GM18873 (cell line): ENCODE results near the gene DNAI2.

Experiments used
- ATAC-seq: cut with Tn5 transposase; IDR thresholded peaks from one replicate; pipeline ENCODE4 v1.9.1; 2021; ENCODE audit warnings: mild to moderate bottlenecking, moderate library complexity, moderate number of reproducible peaks; ENCODE audit not compliant: unreplicated experiment, low FRiP score

The DNAI2 gene

DNA sequence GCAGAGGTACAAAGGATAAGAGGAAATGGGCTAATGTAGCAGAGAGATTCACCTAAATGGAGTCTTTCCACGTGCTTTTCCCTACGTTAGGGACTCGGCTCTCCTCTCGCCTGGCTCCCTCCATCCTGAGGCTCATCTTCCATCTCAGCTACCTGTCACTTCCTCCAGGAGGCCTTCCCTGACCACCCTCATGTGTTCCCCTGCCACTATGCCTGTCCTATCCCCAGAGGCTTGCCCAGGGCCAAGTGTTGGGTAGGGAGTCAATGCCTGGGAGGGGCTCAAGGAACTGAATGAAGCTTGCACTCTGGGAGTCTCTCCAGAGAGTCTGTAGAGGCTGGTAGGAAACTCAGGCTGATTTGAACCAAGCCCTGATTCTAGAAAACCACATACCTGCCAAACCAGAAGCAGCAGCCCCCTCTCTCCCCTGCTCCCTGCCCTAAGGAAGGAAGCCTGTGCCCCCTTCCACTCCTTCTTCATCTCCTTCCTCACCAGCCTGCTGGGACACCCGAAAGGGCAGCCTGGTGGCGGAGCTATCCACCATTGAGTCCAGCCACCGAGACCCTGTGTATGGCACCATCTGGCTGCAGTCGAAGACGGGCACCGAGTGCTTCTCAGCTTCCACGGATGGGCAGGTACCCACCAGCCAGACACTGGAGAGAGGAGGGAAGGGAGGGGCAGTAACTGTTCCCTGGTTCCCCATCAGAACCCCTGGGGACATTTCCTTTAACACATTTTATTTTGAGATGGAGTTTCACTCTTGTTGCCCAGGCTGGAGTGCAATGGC lies 25.4 kb downstream of the DNAI2 start:
- ATAC-seq = no peak

DNA sequence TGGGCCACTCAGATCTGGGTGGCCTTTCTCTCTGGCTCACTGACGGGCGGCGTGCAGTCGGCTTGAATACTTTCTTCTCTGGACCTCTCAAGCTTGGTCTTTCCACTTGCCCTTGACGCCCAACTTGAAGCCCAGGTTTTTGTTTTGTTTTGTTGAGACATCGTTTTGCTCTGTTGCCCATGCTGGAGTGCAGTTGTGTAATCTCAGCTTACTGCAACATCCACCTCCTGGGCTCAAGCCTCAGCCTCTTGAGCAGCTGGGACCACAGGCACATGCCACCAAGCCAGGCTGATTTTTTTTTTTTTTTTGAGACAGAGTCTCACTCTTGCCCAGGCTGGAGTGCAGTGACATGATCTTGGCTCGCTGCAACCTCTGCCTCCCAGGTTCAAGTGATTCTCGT lies 29.3 kb downstream of the DNAI2 start:
- ATAC-seq = no peak

DNA sequence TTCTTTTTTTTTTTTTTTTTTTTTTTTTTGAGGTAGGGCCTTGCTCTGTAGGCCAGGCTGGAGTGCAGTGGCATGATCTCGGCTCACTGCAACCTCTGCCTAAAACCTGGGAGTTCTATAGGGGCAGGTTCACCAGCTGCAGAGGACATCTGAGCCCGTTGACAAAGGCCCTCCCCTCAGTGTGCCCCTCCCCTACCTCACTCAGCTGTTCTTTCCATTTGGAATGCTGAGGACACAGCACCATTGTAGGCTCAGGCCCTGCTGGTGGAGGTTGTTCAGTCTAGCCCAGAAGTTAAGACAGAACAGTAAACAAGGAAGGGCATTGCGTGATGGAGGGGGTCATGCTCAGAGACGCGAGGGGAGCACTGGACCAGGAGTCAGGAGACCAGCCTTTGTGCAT lies 30.1 kb downstream of the DNAI2 start:
- no peak for ATAC-seq

DNA sequence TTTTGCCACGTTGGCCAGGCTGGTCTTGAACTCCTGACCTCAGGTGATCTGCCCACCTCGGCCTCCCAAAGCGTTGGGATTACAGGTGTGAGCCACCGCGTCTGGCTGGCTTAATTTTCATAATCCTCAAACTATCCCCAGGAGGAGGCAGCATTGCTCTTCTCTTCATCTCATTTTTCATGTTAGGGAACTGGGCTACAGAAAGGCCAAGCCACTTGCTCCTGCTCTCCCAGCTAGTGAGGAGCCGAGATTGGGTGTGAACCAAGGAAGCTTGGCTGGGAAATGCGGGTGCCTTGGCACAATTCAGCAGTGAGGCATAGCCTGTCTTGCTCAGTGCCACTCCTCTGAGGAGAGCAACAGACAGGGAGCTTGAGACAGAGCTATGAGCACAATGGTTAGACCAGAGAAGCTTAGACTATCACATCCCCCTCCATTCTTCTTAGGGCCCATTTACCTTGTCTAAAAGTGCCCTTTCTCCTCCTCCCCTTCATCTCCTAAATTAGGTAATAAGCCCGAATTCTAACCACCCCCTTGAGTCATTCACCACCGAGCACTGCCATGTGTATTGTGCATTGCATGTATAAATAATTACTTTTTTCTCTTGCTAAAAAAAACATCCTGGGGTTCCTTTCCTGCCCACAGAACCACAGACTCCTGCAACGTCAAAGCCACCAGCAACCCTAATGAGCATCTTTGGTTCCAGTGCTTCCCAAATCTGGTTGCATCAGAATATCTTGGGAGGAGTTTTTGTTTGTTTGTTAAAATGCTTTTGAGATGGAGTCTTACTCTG lies 32.0 kb downstream of the DNAI2 start:
- no peak for ATAC-seq

DNA sequence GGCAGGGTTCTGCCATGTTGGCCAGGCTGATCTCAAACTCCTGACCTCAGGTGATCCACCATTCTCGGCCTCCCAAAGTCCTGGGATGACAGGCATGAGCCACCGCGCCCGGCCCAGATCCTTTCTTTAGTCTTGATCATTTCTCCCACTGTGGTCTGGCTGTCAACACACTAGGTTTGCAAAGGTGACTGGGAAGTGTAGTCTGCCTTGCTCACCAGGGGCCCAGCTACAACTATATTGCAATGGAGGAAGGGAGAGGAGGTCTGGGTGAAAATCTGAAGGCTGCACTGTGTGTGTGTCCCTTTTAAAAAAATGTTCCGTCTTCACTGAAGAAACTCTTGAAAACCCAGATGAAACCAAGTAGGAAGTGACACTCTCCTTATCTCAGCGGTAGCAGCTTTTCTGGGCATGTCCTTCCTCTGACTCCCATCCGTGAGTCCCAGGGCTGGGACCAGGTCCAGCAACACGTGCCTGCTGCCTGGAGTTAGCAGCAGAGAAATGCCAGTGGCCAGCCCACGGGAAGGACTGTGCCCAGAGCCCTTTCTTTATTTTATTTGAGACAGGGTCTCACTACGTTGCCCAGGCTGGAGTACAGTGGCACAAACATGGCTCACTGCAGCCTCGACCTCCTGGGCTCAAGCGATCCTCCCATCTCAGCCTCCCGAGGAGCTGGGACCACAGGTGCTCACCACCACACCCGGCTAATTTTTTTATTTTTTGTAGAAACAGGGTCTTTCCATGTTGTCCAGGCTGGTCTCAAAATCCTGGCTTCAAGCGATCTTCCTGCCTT lies 34.1 kb downstream of the DNAI2 start:
- no peak for ATAC-seq

DNA sequence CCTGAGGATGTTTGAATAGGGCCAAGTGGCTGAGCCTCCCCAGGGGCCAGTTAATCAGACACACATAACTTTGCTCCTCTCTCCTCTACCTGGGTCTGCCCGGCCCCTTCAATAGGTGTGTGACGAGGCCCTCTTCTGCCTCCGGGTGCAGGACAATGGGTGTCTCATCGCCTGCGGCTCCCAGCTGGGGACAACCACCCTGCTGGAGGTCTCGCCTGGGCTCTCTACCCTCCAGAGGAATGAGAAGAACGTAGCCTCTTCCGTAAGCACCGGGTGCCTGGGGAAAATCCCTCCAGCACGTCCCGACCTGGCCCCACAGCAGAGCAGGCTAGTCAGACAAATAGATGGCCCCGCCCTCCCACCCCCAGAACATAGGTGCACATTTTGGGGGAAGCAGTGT lies 35.9 kb downstream of the DNAI2 start:
- no peak for ATAC-seq

DNA sequence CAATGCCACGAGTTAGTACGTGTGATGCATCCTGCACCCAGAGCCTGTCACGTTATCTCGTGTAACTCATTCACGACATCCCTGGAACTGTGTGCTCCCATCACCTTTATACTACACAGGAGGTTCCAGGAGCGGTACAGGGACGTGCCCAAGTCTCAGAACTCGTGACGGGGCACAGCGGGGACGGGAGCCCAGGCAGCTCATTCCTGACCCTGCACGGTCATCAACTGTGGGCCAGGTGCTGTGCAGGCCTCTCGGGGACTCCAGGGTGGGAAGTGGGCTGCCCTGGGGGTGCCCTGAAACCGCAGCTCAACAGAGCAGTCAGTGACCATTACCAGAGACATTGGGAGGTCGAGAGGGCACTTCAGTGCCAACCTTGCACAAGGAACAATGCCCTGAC lies 40.8 kb downstream of the DNAI2 start:
- ATAC-seq = no peak

DNA sequence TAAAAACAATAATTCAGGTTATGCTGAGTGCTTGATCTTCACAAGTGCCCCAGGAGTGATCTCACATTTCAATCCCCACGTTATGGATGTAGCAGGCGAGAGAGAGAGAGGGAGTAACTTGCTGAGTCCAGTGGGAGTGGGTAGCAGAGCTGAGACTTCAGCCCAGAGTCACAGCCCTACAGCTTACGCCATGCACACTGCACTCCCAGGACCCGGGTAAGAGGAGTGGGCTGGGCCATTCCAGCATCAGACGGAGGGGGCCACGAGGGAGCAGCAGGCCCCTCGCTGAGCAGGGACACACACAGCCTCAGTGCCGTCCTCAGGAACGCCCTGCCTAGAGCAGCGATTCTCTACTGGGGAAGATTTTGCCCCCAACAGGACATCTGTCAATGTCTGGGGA lies 42.2 kb downstream of the DNAI2 start:
- ATAC-seq = no peak

DNA sequence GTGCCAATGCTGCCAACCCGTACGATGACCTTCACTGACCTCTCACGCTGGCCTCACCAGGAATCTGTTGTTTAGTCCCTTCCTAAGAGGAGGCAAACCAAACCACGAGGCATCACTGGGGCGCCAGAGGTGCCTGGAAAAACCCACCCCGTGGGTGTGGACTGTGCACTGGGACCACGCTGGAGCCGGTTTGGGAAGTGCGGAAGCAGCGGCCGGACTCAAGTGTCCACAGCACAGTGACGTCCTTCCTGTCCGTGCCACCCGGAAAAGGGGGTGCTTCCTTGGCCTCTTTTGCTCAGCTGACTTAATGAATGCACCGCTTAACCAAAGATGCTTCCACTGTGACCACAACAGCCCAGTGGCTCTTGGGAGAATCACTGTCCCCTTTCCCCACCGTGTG lies 43.0 kb downstream of the DNAI2 start:
- ATAC-seq = no peak

DNA sequence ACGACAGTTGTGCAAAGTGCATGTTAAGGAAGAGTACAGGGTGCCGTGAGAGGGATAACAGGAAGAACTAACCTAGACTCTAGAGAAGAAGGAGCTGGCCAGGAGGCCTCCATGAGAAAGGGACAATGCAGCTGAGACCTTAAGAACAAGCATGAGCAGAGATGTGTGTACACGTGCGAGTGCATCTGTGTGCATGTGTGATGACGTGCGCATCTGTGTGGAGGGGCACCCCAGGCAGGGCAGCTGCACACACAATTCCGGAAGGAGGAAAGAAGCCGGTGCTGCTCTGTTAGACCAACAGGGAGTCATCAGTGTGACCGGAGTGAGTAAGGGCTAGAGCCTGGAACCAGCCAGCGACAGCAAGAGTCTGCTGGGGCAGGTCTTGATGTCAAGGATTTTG lies 44.4 kb downstream of the DNAI2 start:
- no peak for ATAC-seq

DNA sequence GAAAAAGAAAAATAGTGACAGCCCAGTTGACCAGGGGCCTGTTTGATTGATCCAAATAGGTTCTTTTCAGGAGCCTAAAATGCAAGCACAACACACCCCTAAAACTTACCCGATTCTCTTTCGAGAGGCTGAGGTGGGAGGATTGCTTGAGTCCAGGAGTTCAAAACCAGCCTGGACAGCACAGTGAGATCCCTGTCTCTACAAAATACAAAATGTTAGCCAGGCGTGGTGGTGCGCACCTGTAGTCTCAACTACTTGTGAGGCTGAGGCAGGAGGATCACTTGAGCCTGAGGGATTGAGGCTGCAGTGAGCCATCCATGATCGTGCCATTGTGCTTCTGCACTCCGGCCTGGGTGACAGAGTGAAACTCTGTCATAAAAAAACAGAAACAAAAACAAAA lies 50.5 kb downstream of the DNAI2 start:
- no peak for ATAC-seq

DNA sequence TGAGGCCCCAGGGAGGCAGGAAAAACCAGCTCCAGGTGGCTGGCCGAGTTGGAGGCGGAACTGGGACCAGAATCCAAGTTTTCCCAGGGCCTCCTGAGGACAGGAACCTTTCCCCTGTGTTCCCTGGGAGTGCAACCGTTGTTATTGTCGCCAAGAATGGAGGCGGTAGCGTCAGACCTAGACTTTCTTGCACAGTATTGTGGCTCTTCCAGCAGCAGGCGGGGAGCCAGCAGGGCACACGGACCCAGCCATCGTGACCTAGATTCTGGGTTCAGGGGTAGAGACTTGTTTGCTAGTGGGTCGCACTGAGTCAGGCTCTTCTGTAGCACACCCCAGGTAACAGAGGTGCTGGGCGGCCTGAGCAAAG lies 51.3 kb downstream of the DNAI2 start:
- ATAC-seq = no peak

DNA sequence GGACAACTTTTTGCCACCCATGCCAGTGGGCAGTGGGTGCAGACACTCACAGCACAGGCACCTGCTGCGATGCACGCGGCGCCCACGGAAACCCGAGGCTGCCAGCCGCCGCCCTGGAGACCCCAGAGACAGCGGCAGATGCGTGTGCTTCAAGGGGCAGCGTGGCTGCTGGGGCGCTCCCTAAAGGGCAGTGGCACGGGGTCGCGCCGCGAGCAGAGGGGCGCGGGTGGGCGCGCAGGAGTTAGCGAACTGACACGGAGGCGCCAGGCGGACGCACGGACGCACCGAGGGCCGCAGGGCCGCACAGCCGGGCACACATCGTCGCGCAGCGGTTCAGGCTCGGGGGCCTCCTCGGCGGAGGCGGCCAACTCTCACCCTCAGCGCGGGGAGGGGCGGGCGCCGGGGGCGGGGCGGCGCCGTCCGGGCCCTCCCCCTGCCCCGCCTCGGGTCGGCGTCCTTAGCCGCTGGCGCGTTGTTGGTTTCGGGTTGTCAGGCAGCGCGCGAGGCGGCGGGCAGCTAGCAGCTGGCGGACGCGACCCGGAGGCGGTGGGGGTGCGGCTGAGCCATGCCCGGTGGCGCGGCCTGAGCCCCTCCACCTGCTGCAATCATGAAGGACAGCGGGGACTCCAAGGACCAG lies 51.8 kb downstream of the DNAI2 start, which contains the start of gene KIF19:
TSS of gene KIF19 (plus strand) at position 484 of the 637 bp plus-strand sequence. CDS start at position 608, 124 bp downstream.
- ATAC-seq = no peak

DNA sequence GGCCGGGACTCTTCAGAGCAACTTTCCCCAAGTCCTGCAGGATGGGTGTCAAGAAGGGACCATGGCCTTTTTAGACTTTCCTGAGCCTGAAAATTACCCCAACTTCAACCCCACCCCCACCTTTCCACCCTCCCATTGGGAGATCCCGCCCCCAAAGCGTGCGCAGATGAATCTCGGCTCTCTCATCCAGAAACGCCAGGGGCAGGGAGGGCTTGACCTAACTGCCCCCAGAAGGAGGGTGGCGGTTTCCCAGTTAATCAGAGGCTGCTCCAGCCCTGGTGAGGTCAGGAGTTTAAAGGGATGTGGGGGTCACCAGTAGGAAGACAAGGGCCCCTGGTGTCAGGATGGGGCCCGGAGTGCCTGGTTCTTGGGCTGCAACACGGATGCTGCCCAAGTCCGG lies 52.5 kb downstream of the DNAI2 start:
- no peak for ATAC-seq

DNA sequence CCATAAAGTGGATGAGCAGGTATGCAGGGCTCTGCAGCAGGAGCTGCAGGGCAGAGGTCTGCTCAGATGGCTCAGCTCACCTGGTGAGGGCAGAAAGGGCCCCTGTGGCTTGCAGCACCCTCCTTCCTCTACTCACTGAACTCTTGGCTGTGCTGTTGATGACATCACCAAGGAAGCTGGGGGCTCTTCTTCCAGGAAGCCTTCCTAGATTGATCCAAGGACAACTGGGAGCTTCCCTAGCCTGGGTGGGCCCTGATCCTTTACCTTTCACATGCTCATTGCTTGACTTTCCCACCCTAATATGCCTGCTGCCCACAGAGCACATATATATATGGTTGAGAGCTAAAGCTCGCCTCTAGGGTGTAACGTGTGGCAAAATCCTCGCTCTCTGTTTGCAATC lies 54.5 kb downstream of the DNAI2 start:
- no peak for ATAC-seq

DNA sequence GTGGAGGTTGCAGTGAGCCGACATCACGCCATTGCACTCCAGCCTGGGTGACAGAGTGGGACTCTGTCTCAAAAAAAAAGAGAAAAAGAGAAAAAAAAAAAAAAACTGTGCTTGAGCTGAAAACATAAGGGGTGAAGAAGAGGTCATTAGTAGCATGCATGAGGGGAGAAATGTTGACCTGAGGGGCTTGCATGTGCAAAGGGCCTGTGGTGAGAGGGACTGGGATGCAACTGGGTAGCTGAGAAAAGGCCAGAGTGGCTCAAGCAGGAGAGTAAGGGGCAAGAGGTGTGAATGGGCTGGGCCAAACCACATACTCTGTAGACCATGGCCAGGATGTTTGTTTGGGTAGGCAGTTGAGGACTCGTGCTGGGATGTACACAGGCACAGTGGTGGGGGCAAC lies 55.3 kb downstream of the DNAI2 start:
- ATAC-seq = no peak

DNA sequence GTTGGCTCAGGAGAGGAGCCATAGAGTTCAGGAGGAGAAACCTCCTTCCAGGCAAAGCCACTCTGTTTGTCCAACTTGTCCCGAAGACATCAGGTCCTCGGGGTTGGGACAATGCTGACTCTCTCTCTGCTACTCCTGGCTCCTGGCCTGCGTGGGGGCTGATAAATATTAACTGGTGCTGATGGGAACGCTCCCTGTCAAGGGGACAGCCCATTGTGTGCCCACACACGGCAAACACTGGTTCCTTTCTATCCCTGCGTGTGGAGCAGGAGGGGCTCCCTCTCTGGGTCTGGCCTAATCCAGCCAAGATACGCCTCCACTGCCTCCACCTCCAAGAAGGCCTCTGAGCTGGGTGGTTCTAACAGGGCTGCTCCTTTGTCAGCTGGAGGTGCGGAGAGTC lies 56.4 kb downstream of the DNAI2 start:
- no peak for ATAC-seq

DNA sequence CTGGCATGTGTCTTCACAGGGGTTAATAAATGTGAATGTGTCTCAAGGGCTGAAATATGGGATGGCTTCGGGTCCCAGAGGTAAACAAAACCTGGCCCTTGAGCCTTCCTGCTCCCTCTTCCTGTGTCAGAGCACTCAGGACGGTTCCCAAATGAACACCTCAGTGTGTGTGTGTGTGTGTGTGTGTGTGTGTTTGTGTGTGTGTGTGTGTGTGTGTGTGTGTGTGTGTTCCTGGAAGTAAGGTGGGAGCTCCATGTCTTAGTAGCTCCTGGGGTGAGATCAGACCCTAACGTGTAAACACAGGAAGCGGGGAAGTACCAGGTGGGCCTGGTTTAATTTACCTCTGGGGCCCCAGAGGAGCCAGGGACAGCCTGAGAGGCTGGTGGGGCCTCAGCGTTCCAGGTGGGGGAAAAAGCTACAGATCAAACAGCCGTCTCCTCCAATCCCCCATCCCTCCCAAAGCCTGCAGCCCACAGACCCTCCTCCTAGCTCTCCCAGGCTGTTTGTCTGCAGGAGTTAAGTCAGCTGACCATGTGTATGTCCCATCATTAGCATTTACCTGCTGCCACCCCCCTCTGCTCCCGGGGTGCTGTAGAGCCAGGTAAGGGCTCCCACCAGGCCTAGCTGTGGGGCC lies 58.1 kb downstream of the DNAI2 start:
- no peak for ATAC-seq

DNA sequence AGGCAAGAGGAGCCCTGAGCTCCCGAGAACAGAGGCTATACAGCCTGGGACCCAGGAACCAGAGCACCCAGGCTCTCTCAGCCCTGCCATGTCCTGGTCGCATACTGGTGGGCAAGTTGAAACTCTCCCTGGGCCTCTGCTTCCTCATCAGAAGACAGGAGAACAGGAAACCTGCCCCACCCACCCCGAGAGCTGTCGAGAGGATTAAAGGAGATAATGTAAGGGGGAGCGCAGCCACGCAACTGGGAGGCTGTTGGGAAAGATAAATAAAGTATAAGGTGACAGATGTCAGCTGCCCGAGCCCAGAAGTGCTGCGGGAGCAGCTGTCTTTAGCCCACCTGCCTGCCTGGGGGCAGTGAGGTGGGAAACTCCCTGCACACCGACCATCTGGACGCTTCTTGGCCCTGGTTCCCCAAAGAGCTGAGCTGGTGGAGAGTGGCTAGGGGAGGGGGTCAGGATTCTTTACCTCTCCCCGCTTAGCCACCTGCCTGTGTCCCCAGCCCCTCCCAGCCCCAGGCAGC lies 58.8 kb downstream of the DNAI2 start:
- ATAC-seq = no peak
